Smooth muscle cell (in vitro differentiated cells): ENCODE measurements around the gene KRT4. TPM values are rescaled to one million over a fixed set of nuclear protein-coding genes. Genes with fewer than 3 reads are reported as not detected.

Source experiments
- DNase-seq: peaks from one replicate; lab custom pipeline; 2025; ENCODE audit not compliant: unreplicated experiment; lab: John Stamatoyannopoulos, UW
- H2AFZ ChIP-seq: fragments of 200-600 bp; sonication (generic); 2 replicates; pipeline ENCODE4 v1.6.0; 2016; ENCODE audit warnings: antibody characterized with exemption, low read depth, mild to moderate bottlenecking
- H3F3A ChIP-seq: fragments of 200-600 bp; sonication (generic); 2 replicates; pipeline ENCODE4 v1.6.0; 2017; ENCODE audit warnings: antibody characterized with exemption, low read depth
- H3K27ac ChIP-seq: fragments of 200-600 bp; sonication (generic); 2 replicates; pipeline ENCODE4 v1.5.1; 2016; ENCODE audit warnings: low read depth, mild to moderate bottlenecking
- H3K27me3 ChIP-seq: fragments of 200-600 bp; sonication (generic); 2 replicates; pipeline ENCODE4 v1.6.1; 2016; ENCODE audit warnings: low read depth, mild to moderate bottlenecking
- H3K36me3 ChIP-seq: fragments of 200-600 bp; sonication (generic); 2 replicates; pipeline ENCODE4 v1.5.1; 2016; ENCODE audit warnings: low read depth
- H3K4me1 ChIP-seq: fragments of 200-600 bp; sonication (generic); 2 replicates; pipeline ENCODE4 v1.5.1; 2016; ENCODE audit warnings: low read depth
- H3K4me2 ChIP-seq: fragments of 200-600 bp; sonication (generic); 2 replicates; pipeline ENCODE4 v1.6.0; 2016; ENCODE audit warnings: mild to moderate bottlenecking
- H3K4me3 ChIP-seq: fragments of 200-600 bp; sonication (generic); 2 replicates; pipeline ENCODE4 v1.5.1; 2016; ENCODE audit warnings: mild to moderate bottlenecking
- H3K79me2 ChIP-seq: fragments of 200-600 bp; sonication (generic); 2 replicates; pipeline ENCODE4 v1.6.0; 2016; ENCODE audit warnings: low read depth, mild to moderate bottlenecking
- H3K9ac ChIP-seq: fragments of 200-600 bp; sonication (generic); 2 replicates; pipeline ENCODE4 v1.6.0; 2016; ENCODE audit warnings: low read depth
- H3K9me3 ChIP-seq: fragments of 200-600 bp; sonication (generic); replicated peaks from 2 replicates; pipeline ENCODE4 v1.5.1; 2016; ENCODE audit warnings: low read depth
- H4K20me1 ChIP-seq: fragments of 200-600 bp; sonication (generic); 2 replicates; pipeline ENCODE4 v1.6.0; 2016; ENCODE audit warnings: low read depth
- CTCF ChIP-seq: fragments of 200-600 bp; sonication (generic); IDR thresholded peaks from 2 replicates; pipeline ENCODE4 v1.5.1; 2017; ENCODE audit warnings: borderline replicate concordance, mild to moderate bottlenecking, antibody characterized with exemption; ENCODE audit not compliant: insufficient read depth, poor library complexity, severe bottlenecking
- WGBS: methylation state at CpG from one replicate; pipeline ENCODE4 v1.1.7; 2016; ENCODE audit warnings: low lambda C conversion rate; 5-methylcytosine and 5-hydroxymethylcytosine counted together
- polyA plus RNA-seq: library from polyadenylated mRNA; unstranded; fragments of >200 nt; fragmentation: Nextera tagmentation; extraction: Ambion mirVana; gene quantifications from 2 replicates; pipeline ENCODE4 v1.2.1, GENCODE V29; 2016
- total RNA-seq: library from RNA; depleted of rRNA; stranded (reverse); fragments of >200 nt; gene quantifications from 2 replicates; pipeline ENCODE4 v1.2.3, GENCODE V29; 2014

The KRT4 gene
- total and polyA plus RNA-seq, 2 experiments from 2014 or later = not detected

- H4K20me1 ChIP-seq = no peaks in the 10 kb centered on the region
- no peak overlapping the region for H3K27ac ChIP-seq
- 70% methylated on average over 4 of the region's 4 CpGs for WGBS
- H3K9ac ChIP-seq = no peak overlapping the region
- no peak overlapping the region for H3K4me2 ChIP-seq
- no peaks in the 10 kb centered on the region for H3K9me3 ChIP-seq
- H3K27me3 ChIP-seq = peaks cover 52% of the 10 kb centered on the region
- no peak for TF ChIP-seq CTCF
- no peak for DNase-seq
- no peaks in the 10 kb centered on the region for H3F3A ChIP-seq
- no peak overlapping the region for H3K4me3 ChIP-seq
- H3K79me2 ChIP-seq = no peaks in the 10 kb centered on the region
- H2AFZ ChIP-seq = no peak overlapping the region
- H3K4me1 ChIP-seq = no peaks in the 10 kb centered on the region
- H3K36me3 ChIP-seq = no peaks in the 10 kb centered on the region
Measured at GRCh38 chr12:52781399-52782082, 32.4 kb downstream of the KRT4 start.

GRCh38 chr12:52779914-52780313, 34.0 kb downstream of the KRT4 start:
- peaks cover 67% of the 10 kb centered on the region for H3K27me3 ChIP-seq

GRCh38 chr12:52778833-52779232, 35.1 kb downstream of the KRT4 start:
- Histone ChIP-seq H3K27me3 (peaks cover 75% of the 10 kb centered on the region), H3F3A (no peaks in the 10 kb centered on the region), H3K27ac (no peak overlapping the region), H3K36me3 (no peaks in the 10 kb centered on the region), H3K4me3 (no peak overlapping the region), H3K4me1 (no peaks in the 10 kb centered on the region), H2AFZ (no peak overlapping the region), H4K20me1 (no peaks in the 10 kb centered on the region), H3K9ac (no peak overlapping the region), H3K4me2 (no peak overlapping the region), H3K9me3 (no peaks in the 10 kb centered on the region), H3K79me2 (no peaks in the 10 kb centered on the region)
- no peak for TF ChIP-seq CTCF
- WGBS = 93% methylated on average over 2 of the region's 2 CpGs
- DNase-seq = no peak

More at GRCh38 chr12:52779914-52780313, 34.0 kb downstream of the KRT4 start:
- Histone ChIP-seq H2AFZ (no peak overlapping the region), H3K4me3 (no peak overlapping the region), H3K79me2 (no peaks in the 10 kb centered on the region), H3K27ac (no peak overlapping the region), H3K9me3 (no peaks in the 10 kb centered on the region), H4K20me1 (no peaks in the 10 kb centered on the region), H3K9ac (no peak overlapping the region), H3K36me3 (no peaks in the 10 kb centered on the region), H3F3A (no peaks in the 10 kb centered on the region), H3K4me2 (no peak overlapping the region), H3K4me1 (no peaks in the 10 kb centered on the region)
- 90% methylated on average over 6 of the region's 6 CpGs for WGBS
- TF ChIP-seq CTCF = no peak
- DNase-seq = no peak

GRCh38 chr12:52777566-52777965, 36.4 kb downstream of the KRT4 start:
- Histone ChIP-seq H3K4me3 (no peak overlapping the region), H4K20me1 (no peaks in the 10 kb centered on the region), H2AFZ (no peak overlapping the region), H3K27ac (no peak overlapping the region), H3K4me1 (no peaks in the 10 kb centered on the region), H3K9me3 (no peaks in the 10 kb centered on the region), H3F3A (no peaks in the 10 kb centered on the region), H3K79me2 (no peaks in the 10 kb centered on the region), H3K9ac (no peak overlapping the region), H3K27me3 (peaks cover 78% of the 10 kb centered on the region), H3K4me2 (no peak overlapping the region), H3K36me3 (no peaks in the 10 kb centered on the region)
- DNase-seq = no peak
- 94% methylated on average over 4 of the region's 4 CpGs for WGBS
- TF ChIP-seq CTCF = no peak
